ENCODE data around the gene HHLA2. TPM values are rescaled to one million over a fixed set of nuclear protein-coding genes. Genes with fewer than 3 reads are reported as not detected.
A peak's percentile ranks its signal among the peaks of the same experiment; 100 is the strongest.
"Not testable (repeated sequence)": the region's sequence is repeated elsewhere in the genome, so short reads cannot be mapped to it uniquely, and the experiment has no call there.

Gene HHLA2, protein sequence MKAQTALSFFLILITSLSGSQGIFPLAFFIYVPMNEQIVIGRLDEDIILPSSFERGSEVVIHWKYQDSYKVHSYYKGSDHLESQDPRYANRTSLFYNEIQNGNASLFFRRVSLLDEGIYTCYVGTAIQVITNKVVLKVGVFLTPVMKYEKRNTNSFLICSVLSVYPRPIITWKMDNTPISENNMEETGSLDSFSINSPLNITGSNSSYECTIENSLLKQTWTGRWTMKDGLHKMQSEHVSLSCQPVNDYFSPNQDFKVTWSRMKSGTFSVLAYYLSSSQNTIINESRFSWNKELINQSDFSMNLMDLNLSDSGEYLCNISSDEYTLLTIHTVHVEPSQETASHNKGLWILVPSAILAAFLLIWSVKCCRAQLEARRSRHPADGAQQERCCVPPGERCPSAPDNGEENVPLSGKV
- total RNA-seq (1 to 10 TPM; 1.5 to 2.5 TPM), polyA plus RNA-seq (ENCODE audit: insufficient read length in 6 of 6) (1 to 10 TPM in 4 of 6 donors, under 1 TPM in 2; 0.47 to 3.0 (median 2.4) TPM)
- long read RNA-seq, donor 1: 0 reads
- long read RNA-seq, donor 2: 0 reads
- long read RNA-seq, donor 3: 0 reads
- long read RNA-seq, donor 4, partial matches to known transcripts: 0 of 1 reads
- long read RNA-seq, donor 4, other reads (novel, unspliced or antisense): 1 of 1 reads
- long read RNA-seq, donor 5, partial matches to known transcripts: 0 of 1 reads
- long read RNA-seq, donor 5, other reads (novel, unspliced or antisense): 0 of 1 reads
- long read RNA-seq, donor 6: 0 reads
- long read RNA-seq, donor 7: 0 reads
- long read RNA-seq, donor 8: 0 reads
- long read RNA-seq, donor 9: 0 reads
- long read RNA-seq, donor 10: 0 reads
- long read RNA-seq, donor 11: 0 reads
- long read RNA-seq, donor 12: 0 reads

- DNase-seq (no peak), ATAC-seq (no peak)
- intact Hi-C loops (cut with DNase I): no loop called here
- Histone ChIP-seq H3K27ac (peak within 1 kb of the TSS in 1 of 2 donors; percentile 15), H3K4me3 (no peak within 1 kb of the TSS), H3K36me3 (no peaks in the 10 kb centered on the region), H3K27me3 (no peaks in the 10 kb centered on the region), H3K9me3 (no peaks in the 10 kb centered on the region), H3K4me1 (peaks cover 0 to 20% of the 10 kb centered on the region in 2 donors)
- TF ChIP-seq CTCF (IDR thresholded peaks at IDR 0.05): no peak
Measured at GRCh38 chr3:108296239-108296638, at the start of gene HHLA2. Gene HHLA2 (plus strand): TSS chr3:108296548. CDS start chr3:108351814, 55,266 bp downstream.

DNA sequence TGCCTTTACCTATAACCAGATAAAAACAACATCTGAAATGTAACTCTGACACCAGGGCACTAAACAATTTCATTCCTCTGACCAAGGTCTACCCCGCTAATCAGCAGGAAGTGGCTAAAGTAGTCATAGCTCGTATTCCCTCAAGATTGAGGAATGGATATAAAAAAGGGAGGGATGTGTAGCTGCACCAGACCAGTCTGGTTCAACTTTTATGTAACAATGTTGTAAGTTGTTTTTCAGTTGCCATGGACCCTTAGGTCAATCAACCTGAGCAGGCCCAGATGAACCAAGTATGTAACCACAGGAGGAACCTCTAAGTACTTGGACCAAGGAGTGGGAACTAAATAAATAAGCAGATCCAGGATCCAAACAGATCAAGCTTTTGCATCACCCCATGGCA lies 45.7 kb upstream of the HHLA2 start:
- TF ChIP-seq CTCF (IDR thresholded peaks at IDR 0.05): no peak
- Histone ChIP-seq H3K27me3 (no peaks in the 10 kb centered on the region), H3K4me1 (no peaks in the 10 kb centered on the region), H3K4me3 (no peak overlapping the region), H3K9me3 (no peaks in the 10 kb centered on the region), H3K27ac (no peak overlapping the region), H3K36me3 (no peaks in the 10 kb centered on the region)
- intact Hi-C loops (cut with DNase I): no loop called here
- no peak for ATAC-seq
- DNase-seq: no peak

GRCh38 chr3:108251265-108251664 lies 45.1 kb upstream of the HHLA2 start:
- intact Hi-C loops (cut with DNase I): no loop called here
- H3K4me1 ChIP-seq: no peaks in the 10 kb centered on the region
- H3K4me3 ChIP-seq: no peak overlapping the region
- no peaks in the 10 kb centered on the region for H3K27me3 ChIP-seq
- H3K9me3 ChIP-seq: no peaks in the 10 kb centered on the region
- H3K27ac ChIP-seq: no peak overlapping the region
- no peak for DNase-seq
- H3K36me3 ChIP-seq: no peaks in the 10 kb centered on the region
- no peak for ATAC-seq
- no peak for TF ChIP-seq CTCF (IDR thresholded peaks at IDR 0.05)

DNA sequence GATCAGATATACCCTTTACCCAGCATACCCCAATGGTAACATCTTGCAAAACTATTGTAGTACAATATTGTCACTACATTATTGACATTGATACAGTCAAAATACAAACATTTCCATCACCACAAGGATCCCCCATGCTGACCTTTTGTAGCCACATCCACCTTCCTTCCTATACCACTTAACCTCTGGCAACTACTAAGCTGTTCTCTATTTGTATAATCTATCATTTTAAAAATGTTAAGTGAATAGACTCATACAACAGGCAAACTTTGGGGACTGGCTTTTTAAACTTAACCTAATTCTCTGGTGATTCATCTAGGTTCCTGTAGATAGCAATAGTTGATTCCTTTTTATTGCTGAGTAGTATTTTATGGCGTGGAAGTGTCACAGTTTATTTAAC lies 44.5 kb upstream of the HHLA2 start:
- no peak overlapping the region for H3K4me3 ChIP-seq
- no peak overlapping the region for H3K27ac ChIP-seq
- TF ChIP-seq CTCF (IDR thresholded peaks at IDR 0.05): no peak
- intact Hi-C loops (cut with DNase I): no loop called here
- ATAC-seq (no peak), DNase-seq (no peak)
- H3K9me3 ChIP-seq: no peaks in the 10 kb centered on the region
- no peaks in the 10 kb centered on the region for H3K36me3 ChIP-seq
- H3K27me3 ChIP-seq: no peaks in the 10 kb centered on the region
- H3K4me1 ChIP-seq: no peaks in the 10 kb centered on the region

DNA sequence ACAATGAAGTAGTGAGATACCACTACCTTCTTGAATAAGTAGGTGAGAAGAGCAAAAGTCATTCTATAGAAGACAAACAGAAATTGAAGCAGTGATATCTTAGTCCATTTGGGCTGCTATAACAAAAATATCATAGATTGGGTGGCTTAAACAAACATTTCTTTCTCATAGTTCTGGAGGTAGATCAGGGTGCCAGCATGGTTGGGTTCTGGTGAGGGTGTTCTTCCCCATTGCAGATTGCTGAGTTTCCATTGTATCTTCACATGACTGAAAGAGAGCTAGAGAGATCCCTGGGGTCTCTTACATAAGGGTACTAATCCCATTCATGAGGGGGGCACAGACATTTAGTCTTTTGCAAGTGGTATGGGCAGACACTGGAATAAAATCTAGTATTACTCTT lies 41.2 kb upstream of the HHLA2 start:
- ATAC-seq: no peak
- no peak overlapping the region for H3K27ac ChIP-seq
- H3K9me3 ChIP-seq: no peaks in the 10 kb centered on the region
- H3K36me3 ChIP-seq: no peaks in the 10 kb centered on the region
- H3K27me3 ChIP-seq: no peaks in the 10 kb centered on the region
- no peak overlapping the region for H3K4me3 ChIP-seq
- intact Hi-C loops (cut with DNase I): no loop called here
- no peak for DNase-seq
- H3K4me1 ChIP-seq: no peaks in the 10 kb centered on the region
- TF ChIP-seq CTCF (IDR thresholded peaks at IDR 0.05): no peak

GRCh38 chr3:108264534-108265298 lies 31.6 kb upstream of the HHLA2 start:
- H3K9me3 ChIP-seq; DNase-seq; ATAC-seq; H3K27me3 ChIP-seq; H3K4me1 ChIP-seq; H3K27ac ChIP-seq; H3K36me3 ChIP-seq; intact Hi-C loops (cut with DNase I); H3K4me3 ChIP-seq: not testable (repeated sequence)

GRCh38 chr3:108268235-108268634 lies 28.1 kb upstream of the HHLA2 start:
- H3K27me3 ChIP-seq; H3K27ac ChIP-seq; intact Hi-C loops (cut with DNase I); H3K4me3 ChIP-seq; H3K36me3 ChIP-seq; DNase-seq; ATAC-seq; H3K9me3 ChIP-seq; H3K4me1 ChIP-seq: not testable (repeated sequence)
